Erythroblast (primary cell): Measurements from ENCODE around the gene RAPH1.

Experiments used
- GATA1 ChIP-seq: IDR thresholded peaks from 2 replicates; pipeline ENCODE4 v1.6.1; 2011; ENCODE audit warnings: low read depth, mild to moderate bottlenecking, control low read depth, low read length, moderate library complexity
- POLR2A ChIP-seq: IDR thresholded peaks from 2 replicates; pipeline ENCODE4 v1.6.1; 2011; ENCODE audit warnings: mild to moderate bottlenecking, low read length

DNA sequence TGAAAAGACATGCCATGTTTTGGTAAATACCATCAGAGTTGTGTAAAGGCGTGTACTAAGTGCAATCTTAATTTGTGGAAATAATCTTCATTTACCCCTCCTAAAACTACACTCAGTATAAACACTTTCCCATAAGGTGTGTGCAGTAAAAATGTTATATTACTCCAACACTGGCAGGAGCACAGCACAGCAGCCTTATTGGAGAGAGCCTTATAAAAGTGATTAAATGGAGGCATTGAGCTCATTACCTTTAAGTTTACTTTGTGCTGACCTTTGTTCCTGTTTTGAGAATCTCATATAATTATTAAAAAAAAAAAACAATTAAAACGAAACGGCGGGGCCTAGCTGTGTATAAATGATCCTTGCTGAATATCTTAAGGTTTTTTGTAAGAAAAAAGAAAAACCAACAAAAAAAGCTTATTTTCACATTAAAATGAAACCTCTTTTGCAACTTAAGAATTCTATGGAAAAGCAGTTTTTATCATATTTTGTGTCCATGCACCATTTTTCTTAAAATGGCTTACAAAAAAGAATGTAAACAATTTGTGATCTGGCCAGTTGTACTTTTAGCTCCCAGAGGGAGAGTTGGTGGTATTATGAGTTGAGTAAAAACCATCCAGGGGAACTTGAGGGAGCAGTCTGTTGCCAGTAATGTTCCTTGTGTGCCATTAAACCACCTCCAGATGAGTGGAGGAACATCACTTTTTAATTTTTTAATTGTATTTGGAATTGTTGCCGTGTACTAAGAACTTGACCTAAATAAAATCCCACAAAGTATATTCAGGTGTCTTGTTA lies 103.5 kb downstream of the RAPH1 start:
- no peak for TF ChIP-seq POLR2A
- no peak for TF ChIP-seq GATA1
